WERI-Rb-1 (cell line): ENCODE measurements around the gene CERS3.

Experiments used
- DNase-seq: peaks from one replicate; pipeline ENCODE4 v3.0.0-alpha.2; 2020
- H3K27ac ChIP-seq: fragments of 250-450 bp; sonication (Bioruptor Pico); 2 replicates; pipeline ENCODE4 v1.5.1; 2020; ENCODE audit warnings: mild to moderate bottlenecking, moderate library complexity
- H3K27me3 ChIP-seq: fragments of 250-450 bp; sonication (Bioruptor Pico); 2 replicates; pipeline ENCODE4 v1.5.1; 2021; ENCODE audit warnings: mild to moderate bottlenecking, low read depth, moderate library complexity; ENCODE audit not compliant: insufficient read depth, severe bottlenecking
- H3K36me3 ChIP-seq: fragments of 250-450 bp; sonication (Bioruptor Pico); 2 replicates; pipeline ENCODE4 v1.5.1; 2020; ENCODE audit warnings: mild to moderate bottlenecking, moderate library complexity
- H3K4me3 ChIP-seq: 2 replicates; pipeline ENCODE4 v1.5.1; 2011; ENCODE audit warnings: low read depth, mild to moderate bottlenecking, control low read depth, low read length
- H3K9me3 ChIP-seq: fragments of 250-450 bp; sonication (Bioruptor Pico); 2 replicates; pipeline ENCODE4 v1.5.1; 2021; ENCODE audit warnings: mild to moderate bottlenecking, moderate library complexity; ENCODE audit not compliant: severe bottlenecking
- CTCF ChIP-seq: IDR thresholded peaks from 2 replicates; pipeline ENCODE4 v1.5.1; 2011; ENCODE audit warnings: low read depth, mild to moderate bottlenecking, control low read depth, inconsistent platforms, low read length

CERS3 gene

DNA sequence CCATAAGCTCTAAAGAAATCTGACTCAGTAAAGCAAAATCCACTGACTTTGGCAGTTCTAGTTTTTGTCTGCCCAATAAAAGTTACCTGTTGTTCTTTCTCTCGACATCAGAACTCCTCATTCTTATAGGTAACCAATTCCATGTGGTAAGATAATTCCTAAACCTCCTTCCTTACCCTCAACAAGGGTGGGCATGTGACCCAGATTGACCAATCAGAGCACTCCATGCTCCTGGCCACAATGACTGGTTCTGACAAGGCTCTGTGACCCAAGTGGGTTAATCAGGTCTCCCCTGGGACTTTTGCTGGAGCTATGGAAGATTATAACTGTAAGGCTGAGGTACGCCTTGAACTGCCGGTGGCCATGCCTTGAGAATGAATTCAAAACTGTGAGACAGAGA is 41.5 kb upstream of the CERS3 start:
- TF ChIP-seq CTCF, result no peak
- Histone ChIP-seq H3K36me3 (peaks cover 30% of the 10 kb centered on the region), H3K9me3 (no peaks in the 10 kb centered on the region), H3K4me3 (no peak overlapping the region), H3K27ac (no peak overlapping the region), H3K27me3 (no peaks in the 10 kb centered on the region)
- no peak for DNase-seq

DNA sequence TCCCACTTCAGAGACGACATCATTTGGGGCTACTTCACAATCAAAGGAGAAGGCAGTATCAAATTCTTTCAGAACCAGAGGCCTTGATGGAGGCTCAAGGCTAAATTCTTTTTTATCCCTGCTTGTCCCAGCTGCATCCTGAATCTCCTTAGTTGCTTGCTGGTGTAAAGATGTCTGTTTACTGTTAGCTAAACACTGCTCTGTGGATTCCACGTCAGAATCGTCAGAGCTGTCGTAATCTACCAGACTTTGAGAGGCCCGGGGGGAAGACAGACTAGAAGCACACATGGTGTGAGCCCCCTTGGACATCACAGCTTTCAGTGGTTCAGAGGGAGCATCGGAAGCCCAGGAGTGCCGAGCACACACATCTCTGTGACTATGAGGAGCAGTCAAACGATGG is 40.6 kb upstream of the CERS3 start:
- Histone ChIP-seq H3K9me3 (no peaks in the 10 kb centered on the region), H3K4me3 (no peak overlapping the region), H3K36me3 (peaks cover 25% of the 10 kb centered on the region), H3K27ac (no peak overlapping the region), H3K27me3 (no peaks in the 10 kb centered on the region)
- DNase-seq, result no peak
- no peak for TF ChIP-seq CTCF

GRCh38 chr15:100566850-100567628 is 38.3 kb upstream of the CERS3 start:
- TF ChIP-seq CTCF, result no peak
- Histone ChIP-seq H3K27me3 (no peaks in the 10 kb centered on the region), H3K27ac (no peak overlapping the region), H3K36me3 (peaks cover 10% of the 10 kb centered on the region), H3K4me3 (no peak overlapping the region), H3K9me3 (no peaks in the 10 kb centered on the region)
- DNase-seq, result no peak

DNA sequence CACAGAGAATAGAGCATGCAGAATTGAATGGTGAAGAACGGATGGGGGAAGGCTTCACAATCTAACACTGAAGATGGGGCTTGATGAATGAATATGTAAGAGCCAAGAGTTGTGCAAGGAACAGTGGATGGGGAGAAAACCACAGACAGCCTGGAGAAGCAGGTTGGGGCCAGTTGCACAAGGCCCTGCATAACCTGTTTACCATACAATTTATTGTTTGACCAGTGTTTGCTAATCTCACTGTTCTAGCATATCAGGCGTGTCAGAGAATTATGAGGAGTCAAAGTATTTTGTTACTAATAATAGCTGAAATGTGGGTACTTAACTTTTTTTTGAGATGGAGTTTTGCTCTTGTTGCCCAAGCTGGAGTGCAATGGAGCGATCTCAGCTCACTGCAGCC is 36.8 kb upstream of the CERS3 start:
- no peak for TF ChIP-seq CTCF

DNA sequence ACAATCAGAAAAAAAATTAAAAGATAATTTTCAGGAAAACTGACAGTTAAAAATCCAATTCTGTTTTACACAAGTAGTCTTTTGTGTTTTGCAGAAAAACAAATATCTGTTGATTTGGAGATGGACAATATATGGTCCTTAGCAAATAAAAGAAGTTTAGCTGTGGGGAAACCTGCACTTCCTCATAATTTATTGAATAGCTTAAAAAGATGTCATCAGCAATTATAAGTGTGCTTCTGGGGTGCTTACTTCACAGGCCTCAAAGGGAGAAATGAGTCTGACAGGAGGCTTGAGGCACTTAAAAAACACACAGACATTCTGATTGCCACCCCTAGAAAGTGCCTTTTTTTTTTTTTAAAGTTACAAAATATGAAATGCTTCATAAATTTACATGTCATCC is 31.6 kb upstream of the CERS3 start:
- no peaks in the 10 kb centered on the region for H3K27me3 ChIP-seq
- DNase-seq, result no peak
- TF ChIP-seq CTCF, result no peak
- H3K9me3 ChIP-seq, result no peaks in the 10 kb centered on the region
- no peak overlapping the region for H3K27ac ChIP-seq
- no peaks in the 10 kb centered on the region for H3K36me3 ChIP-seq
- no peak overlapping the region for H3K4me3 ChIP-seq

More for the DNA sequence above, 36.8 kb upstream of the CERS3 start:
- H3K9me3 ChIP-seq, result no peaks in the 10 kb centered on the region
- no peak overlapping the region for H3K27ac ChIP-seq
- DNase-seq, result no peak
- peaks cover 3% of the 10 kb centered on the region; the same call in 1 of the 2 replicates for H3K36me3 ChIP-seq
- no peaks in the 10 kb centered on the region for H3K27me3 ChIP-seq
- H3K4me3 ChIP-seq, result no peak overlapping the region

GRCh38 chr15:100559330-100559729 is 30.6 kb upstream of the CERS3 start:
- DNase-seq, result no peak
- H3K9me3 ChIP-seq, result no peaks in the 10 kb centered on the region
- H3K36me3 ChIP-seq, result no peaks in the 10 kb centered on the region
- no peak for TF ChIP-seq CTCF
- H3K27ac ChIP-seq, result no peak overlapping the region
- no peaks in the 10 kb centered on the region for H3K27me3 ChIP-seq
- H3K4me3 ChIP-seq, result no peak overlapping the region
